PC-9 (cell line): ENCODE data around the gene TUSC2. TPM values are rescaled to one million over a fixed set of nuclear protein-coding genes. Genes with fewer than 3 reads are reported as not detected.
"Not testable (repeated sequence)": the region's sequence is repeated elsewhere in the genome, so short reads cannot be mapped to it uniquely, and the experiment has no call there.

Source experiments
- BruUV-seq: library from RNA; stranded (reverse); fragments of 400-500 nt; replicated peaks from 2 replicates; lab custom pipeline; 2021; lab: Mats Ljungman, UMichigan
- CTCF ChIA-PET: fragments of 300-600 bp; sonication (Branson Sonifier 250); formaldehyde crosslinking; loops from one replicate; lab custom pipeline; 2022; ENCODE audit warnings: antibody characterized with exemption; lab: Charles Lee
- POLR2A ChIA-PET: fragments of 300-600 bp; sonication (Branson Sonifier 250); formaldehyde crosslinking; loops from one replicate; lab custom pipeline; 2022; ENCODE audit warnings: antibody characterized with exemption; ENCODE audit not compliant: unreplicated experiment; lab: Charles Lee
- DNase-seq, 2 experiments: peaks; one replicate each; pipeline versions ENCODE4 v3.0.0 to v3.0.0-alpha.2; 2015 to 2022; ENCODE audit warnings: mixed read lengths in 1 of 2
- H2AFZ ChIP-seq: fragments of 200-600 bp; sonication (generic); 2 replicates; pipeline ENCODE4 v1.8.1; 2017; ENCODE audit warnings: antibody characterized with exemption
- H3F3A ChIP-seq: fragments of 200-600 bp; sonication (generic); 2 replicates; pipeline ENCODE4 v1.8.1; 2017; ENCODE audit warnings: antibody characterized with exemption, mild to moderate bottlenecking, low read depth; ENCODE audit not compliant: insufficient read depth
- H3K27ac ChIP-seq: fragments of 200-600 bp; sonication (generic); 2 replicates; pipeline ENCODE4 v1.6.1; 2016; ENCODE audit warnings: mixed run types
- H3K27me3 ChIP-seq: fragments of 200-600 bp; sonication (generic); 2 replicates; pipeline ENCODE4 v1.6.1; 2016; ENCODE audit warnings: low read depth, mixed run types; ENCODE audit not compliant: insufficient read depth
- H3K36me3 ChIP-seq: fragments of 200-600 bp; sonication (generic); 2 replicates; pipeline ENCODE4 v1.6.1; 2016; ENCODE audit warnings: low read depth, mixed run types
- H3K4me1 ChIP-seq: fragments of 200-600 bp; sonication (generic); replicated peaks from 2 replicates; pipeline ENCODE4 v1.6.1; 2016; ENCODE audit warnings: mixed run types; ENCODE audit not compliant: insufficient read depth
- H3K4me2 ChIP-seq: fragments of 200-600 bp; sonication (generic); 2 replicates; pipeline ENCODE4 v1.6.1; 2017; ENCODE audit warnings: mixed run types
- H3K4me3 ChIP-seq: fragments of 200-600 bp; sonication (generic); 2 replicates; pipeline ENCODE4 v1.6.1; 2016; ENCODE audit warnings: mixed run types
- H3K79me2 ChIP-seq: fragments of 200-600 bp; sonication (generic); 2 replicates; pipeline ENCODE4 v1.6.1; 2017; ENCODE audit warnings: low read depth, mixed run types
- H3K9me2 ChIP-seq: fragments of 200-600 bp; sonication (generic); 2 replicates; pipeline ENCODE4 v1.8.1; 2017; ENCODE audit warnings: mild to moderate bottlenecking; ENCODE audit not compliant: insufficient read depth
- H3K9me3 ChIP-seq: fragments of 200-600 bp; sonication (generic); 2 replicates; pipeline ENCODE4 v1.8.1; 2016; ENCODE audit warnings: low read depth; ENCODE audit not compliant: insufficient read depth
- H4K20me1 ChIP-seq: fragments of 200-600 bp; sonication (generic); 2 replicates; pipeline ENCODE4 v1.8.1; 2017; ENCODE audit not compliant: insufficient read depth
- CTCF ChIP-seq: fragments of 200-600 bp; sonication (generic); conservative IDR thresholded peaks from 2 replicates; pipeline ENCODE4 v1.6.1; 2017; ENCODE audit warnings: mixed run types, antibody characterized with exemption, mild to moderate bottlenecking, moderate library complexity
- EZH2 ChIP-seq: fragments of 200-600 bp; sonication (generic); IDR thresholded peaks from 2 replicates; pipeline ENCODE4 v1.8.0; 2017; ENCODE audit warnings: antibody characterized with exemption, low read depth
- intact Hi-C: fragments of 100-400 bp; cut with micrococcal nuclease; formaldehyde crosslinking; loops from one replicate; pipeline ENCODE4 v1.10.0; 2022; ENCODE audit not compliant: unreplicated experiment
- total RNA-seq: library from RNA; stranded (reverse); gene quantifications from 2 replicates; pipeline ENCODE4 v1.2.3, GENCODE V29; 2021

Gene TUSC2
- total RNA-seq, 1 experiment from 2014 or later: 24.7 TPM

- Histone ChIP-seq H3F3A (peaks cover 11% of the 10 kb centered on the region; the same call in 1 of the 2 replicates), H3K27me3 (no peaks in the 10 kb centered on the region), H3K9me2 (no peaks in the 10 kb centered on the region), H3K4me2 (no peak overlapping the region), H3K27ac (no peak overlapping the region), H3K36me3 (no peaks in the 10 kb centered on the region), H3K4me1 (0 out of 2 replicates have a peak, but pooled peaks cover 7% of the 10 kb centered on the region), H3K4me3 (no peak overlapping the region), H3K79me2 (peaks cover 25% of the 10 kb centered on the region), H3K9me3 (no peaks in the 10 kb centered on the region), H2AFZ (no peak overlapping the region), H4K20me1 (no peaks in the 10 kb centered on the region)
- TF ChIP-seq EZH2: no peak
- no peak for TF ChIP-seq CTCF
- ChIA-PET POLR2A (no interaction called here), CTCF (no interaction called here)
- no peak for DNase-seq
- intact Hi-C loops: no loop called here
- no TSS peak for BruUV-seq
These were observed 40.8 kb downstream of the TUSC2 start for GRCh38 chr3:50287262-50287661.

DNA sequence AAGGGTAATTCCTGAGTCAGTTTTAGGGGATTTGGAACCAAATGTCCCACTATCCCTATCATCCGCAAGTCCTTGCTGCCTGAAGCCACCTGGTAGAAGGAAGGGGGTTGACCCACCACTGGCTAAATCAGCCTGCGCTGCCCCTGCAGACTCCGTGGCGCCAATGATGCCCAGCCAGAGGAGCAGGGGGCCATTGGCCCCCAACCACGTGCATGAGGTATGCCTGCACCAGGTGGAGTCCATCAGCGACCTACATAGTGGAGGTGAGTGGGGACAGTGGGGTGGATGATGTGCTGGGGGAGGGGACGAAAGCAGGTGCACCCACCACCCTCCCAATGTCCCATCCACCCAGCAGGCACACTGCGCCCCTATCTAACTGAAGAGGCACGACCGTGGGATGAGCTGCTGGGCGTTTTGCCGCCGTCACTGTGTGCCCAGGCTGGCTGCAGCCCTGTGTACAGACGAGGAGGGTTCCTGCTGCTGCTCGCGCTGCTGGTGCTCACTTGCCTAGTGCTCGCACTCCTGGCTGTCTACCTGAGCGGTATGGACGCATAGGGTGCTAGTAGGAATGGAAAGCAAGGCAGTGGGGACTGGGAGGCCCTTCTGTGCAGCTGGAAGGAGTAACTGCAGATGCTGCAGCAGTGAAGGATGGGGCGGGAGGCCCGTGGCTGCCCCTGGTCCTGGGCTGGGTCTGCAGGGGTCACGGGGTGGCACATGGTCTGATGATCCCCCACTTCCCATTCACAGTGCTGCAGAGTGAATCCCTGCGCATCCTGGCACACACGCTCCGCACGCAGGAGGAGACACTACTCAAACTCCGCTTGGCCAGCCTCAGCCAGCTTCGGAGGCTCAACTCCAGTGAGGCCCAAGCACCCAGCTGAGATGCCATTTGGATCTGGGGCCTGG, 41.4 kb downstream of the TUSC2 start:
- H3K79me2 ChIP-seq: peaks cover 20% of the 10 kb centered on the region
- CTCF ChIA-PET: no interaction called here
- H3K9me2 ChIP-seq: no peaks in the 10 kb centered on the region
- H2AFZ ChIP-seq: no peak overlapping the region
- no peaks in the 10 kb centered on the region for H4K20me1 ChIP-seq
- no peak for DNase-seq
- 0 out of 2 replicates have a peak, but pooled peaks cover 7% of the 10 kb centered on the region for H3K4me1 ChIP-seq
- no peak for TF ChIP-seq CTCF
- no peak for TF ChIP-seq EZH2
- no peak overlapping the region for H3K27ac ChIP-seq
- intact Hi-C loops: no loop called here
- no peaks in the 10 kb centered on the region for H3K9me3 ChIP-seq
- H3F3A ChIP-seq: peaks cover 11% of the 10 kb centered on the region; the same call in 1 of the 2 replicates
- BruUV-seq: no TSS peak
- no peak overlapping the region for H3K4me3 ChIP-seq
- POLR2A ChIA-PET: no interaction called here
- H3K4me2 ChIP-seq: no peak overlapping the region
- H3K36me3 ChIP-seq: no peaks in the 10 kb centered on the region
- H3K27me3 ChIP-seq: no peaks in the 10 kb centered on the region

DNA sequence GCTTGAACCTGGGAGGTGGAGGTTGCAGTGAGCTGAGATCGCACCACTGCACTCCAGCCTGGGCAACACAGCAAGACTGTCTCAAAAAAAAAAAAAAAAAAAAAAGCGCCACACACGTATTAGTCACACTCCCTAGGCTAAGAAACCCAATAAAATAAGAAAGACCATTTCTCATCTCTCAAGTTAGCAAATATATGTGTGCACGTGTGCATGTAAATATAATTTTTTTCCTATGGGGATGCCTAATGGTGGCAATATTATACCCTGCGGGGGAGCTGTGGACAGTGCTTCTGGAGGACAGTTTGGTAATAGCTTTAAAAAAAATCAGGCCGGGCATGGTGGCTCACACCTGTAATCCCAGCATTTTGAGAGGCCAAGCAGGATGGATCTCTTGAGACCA, 43.9 kb downstream of the TUSC2 start:
- H3K27me3 ChIP-seq, H2AFZ ChIP-seq, DNase-seq, intact Hi-C loops, H3K79me2 ChIP-seq, H4K20me1 ChIP-seq, H3K36me3 ChIP-seq, H3K27ac ChIP-seq, H3K9me2 ChIP-seq, H3K4me2 ChIP-seq, H3K9me3 ChIP-seq, H3K4me3 ChIP-seq, H3K4me1 ChIP-seq, BruUV-seq: not testable (repeated sequence)
- peaks cover 11% of the 10 kb centered on the region; the same call in 1 of the 2 replicates for H3F3A ChIP-seq
- CTCF ChIA-PET: interaction anchor here (0.6 to 1.3 kb wide), 3 partner anchors 13 to 148 kb away, joined by 3 to 14 read pairs (median 9); no protein-coding TSS in a partner anchor
- POLR2A ChIA-PET: interaction anchor here (0.7 kb wide), 1 partner anchor 354 kb away, joined by 5 read pairs; the partner anchor contains the start of gene MON1A
